Ishikawa (cell line): Measurements from ENCODE around the gene CDH24.

Experiments used
- CEBPB ChIP-seq: IDR thresholded peaks from 2 replicates; pipeline ENCODE4 v1.6.1; 2012
- EGR1 ChIP-seq: IDR thresholded peaks from 2 replicates; pipeline ENCODE4 v1.6.1; 2012
- FOXM1 ChIP-seq: IDR thresholded peaks from 2 replicates; pipeline ENCODE4 v1.6.1; 2012; ENCODE audit warnings: low read depth, borderline replicate concordance
- TCF12 ChIP-seq: IDR thresholded peaks from 2 replicates; pipeline ENCODE4 v1.6.1; 2012; ENCODE audit warnings: low read depth
- YY1 ChIP-seq: IDR thresholded peaks from 2 replicates; pipeline ENCODE4 v1.6.1; 2012; ENCODE audit warnings: low read depth
- TF ChIP-seq, protein P1 (sequence below): IDR thresholded peaks from 2 replicates; pipeline ENCODE4 v1.6.1; 2012
- TF ChIP-seq, protein P2 (sequence below): IDR thresholded peaks from 2 replicates; pipeline ENCODE4 v1.6.1; 2012; ENCODE audit warnings: low read depth, mild to moderate bottlenecking
- TF ChIP-seq, protein P3 (sequence below): IDR thresholded peaks from 2 replicates; pipeline ENCODE4 v1.6.1; 2012

DNA sequence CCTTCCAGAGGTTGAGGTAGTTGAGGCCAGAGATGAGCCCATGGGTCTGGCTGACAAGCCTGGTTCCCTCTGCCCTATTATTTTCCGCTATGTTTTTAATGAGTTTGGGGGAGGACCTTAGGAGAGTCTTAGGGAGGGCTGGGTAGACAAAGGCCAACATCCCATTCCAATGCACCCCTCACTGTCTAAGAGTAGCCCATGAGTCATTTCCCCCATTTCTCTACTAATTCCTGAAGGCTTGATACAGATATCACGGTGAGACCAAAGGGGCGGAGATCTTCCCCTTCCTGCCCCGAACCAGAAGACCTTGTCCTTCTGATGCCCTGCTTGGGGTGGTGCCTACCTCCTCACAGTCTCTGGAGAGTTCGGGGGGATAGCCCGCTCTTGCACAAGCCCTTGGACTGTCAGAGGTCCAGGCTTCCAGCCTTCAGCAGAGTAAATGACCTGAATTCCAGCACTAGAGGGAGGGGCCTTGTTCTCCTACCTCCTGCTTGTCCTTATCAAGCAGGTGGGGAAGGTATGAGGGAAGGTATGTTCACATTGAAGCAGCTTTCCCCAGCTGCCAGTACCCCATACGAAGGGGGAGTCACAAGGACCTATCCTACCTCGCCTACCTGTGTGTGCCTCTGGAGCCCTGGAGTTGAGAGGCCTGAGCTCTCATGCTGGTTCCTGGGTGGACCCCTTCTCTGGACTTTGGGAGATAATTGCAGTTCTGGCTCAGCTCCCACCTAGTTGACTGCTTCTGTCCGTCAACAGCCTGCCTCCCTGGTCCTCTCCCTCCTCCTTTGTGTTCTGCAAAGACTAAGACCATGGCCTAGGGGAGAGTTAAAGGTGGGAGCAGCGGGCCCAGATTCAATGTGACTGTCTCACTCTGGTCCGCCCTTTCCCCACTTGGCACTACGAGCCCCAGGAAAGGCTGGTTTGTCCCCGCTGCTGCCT lies 11.6 kb downstream of the CDH24 start:
- TF ChIP-seq, protein P1, sequence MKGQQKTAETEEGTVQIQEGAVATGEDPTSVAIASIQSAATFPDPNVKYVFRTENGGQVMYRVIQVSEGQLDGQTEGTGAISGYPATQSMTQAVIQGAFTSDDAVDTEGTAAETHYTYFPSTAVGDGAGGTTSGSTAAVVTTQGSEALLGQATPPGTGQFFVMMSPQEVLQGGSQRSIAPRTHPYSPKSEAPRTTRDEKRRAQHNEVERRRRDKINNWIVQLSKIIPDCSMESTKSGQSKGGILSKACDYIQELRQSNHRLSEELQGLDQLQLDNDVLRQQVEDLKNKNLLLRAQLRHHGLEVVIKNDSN, result no peak
- TF ChIP-seq EGR1 (no peak), YY1 (no peak), TCF12 (no peak), FOXM1 (no peak), CEBPB (no peak)
- TF ChIP-seq, protein P2, sequence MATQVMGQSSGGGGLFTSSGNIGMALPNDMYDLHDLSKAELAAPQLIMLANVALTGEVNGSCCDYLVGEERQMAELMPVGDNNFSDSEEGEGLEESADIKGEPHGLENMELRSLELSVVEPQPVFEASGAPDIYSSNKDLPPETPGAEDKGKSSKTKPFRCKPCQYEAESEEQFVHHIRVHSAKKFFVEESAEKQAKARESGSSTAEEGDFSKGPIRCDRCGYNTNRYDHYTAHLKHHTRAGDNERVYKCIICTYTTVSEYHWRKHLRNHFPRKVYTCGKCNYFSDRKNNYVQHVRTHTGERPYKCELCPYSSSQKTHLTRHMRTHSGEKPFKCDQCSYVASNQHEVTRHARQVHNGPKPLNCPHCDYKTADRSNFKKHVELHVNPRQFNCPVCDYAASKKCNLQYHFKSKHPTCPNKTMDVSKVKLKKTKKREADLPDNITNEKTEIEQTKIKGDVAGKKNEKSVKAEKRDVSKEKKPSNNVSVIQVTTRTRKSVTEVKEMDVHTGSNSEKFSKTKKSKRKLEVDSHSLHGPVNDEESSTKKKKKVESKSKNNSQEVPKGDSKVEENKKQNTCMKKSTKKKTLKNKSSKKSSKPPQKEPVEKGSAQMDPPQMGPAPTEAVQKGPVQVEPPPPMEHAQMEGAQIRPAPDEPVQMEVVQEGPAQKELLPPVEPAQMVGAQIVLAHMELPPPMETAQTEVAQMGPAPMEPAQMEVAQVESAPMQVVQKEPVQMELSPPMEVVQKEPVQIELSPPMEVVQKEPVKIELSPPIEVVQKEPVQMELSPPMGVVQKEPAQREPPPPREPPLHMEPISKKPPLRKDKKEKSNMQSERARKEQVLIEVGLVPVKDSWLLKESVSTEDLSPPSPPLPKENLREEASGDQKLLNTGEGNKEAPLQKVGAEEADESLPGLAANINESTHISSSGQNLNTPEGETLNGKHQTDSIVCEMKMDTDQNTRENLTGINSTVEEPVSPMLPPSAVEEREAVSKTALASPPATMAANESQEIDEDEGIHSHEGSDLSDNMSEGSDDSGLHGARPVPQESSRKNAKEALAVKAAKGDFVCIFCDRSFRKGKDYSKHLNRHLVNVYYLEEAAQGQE, result no peak
- TF ChIP-seq, protein P3, sequence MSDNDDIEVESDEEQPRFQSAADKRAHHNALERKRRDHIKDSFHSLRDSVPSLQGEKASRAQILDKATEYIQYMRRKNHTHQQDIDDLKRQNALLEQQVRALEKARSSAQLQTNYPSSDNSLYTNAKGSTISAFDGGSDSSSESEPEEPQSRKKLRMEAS, result no peak
